LNCAP (cell line): ENCODE results near the gene VWA5B1.

Source experiments
- TF ChIP-seq, protein P1 (sequence below): fragments of 450-650 bp; IDR thresholded peaks from 2 replicates; pipeline ENCODE4 v1.5.1; 2017; ENCODE audit warnings: mild to moderate bottlenecking

Gene VWA5B1

DNA sequence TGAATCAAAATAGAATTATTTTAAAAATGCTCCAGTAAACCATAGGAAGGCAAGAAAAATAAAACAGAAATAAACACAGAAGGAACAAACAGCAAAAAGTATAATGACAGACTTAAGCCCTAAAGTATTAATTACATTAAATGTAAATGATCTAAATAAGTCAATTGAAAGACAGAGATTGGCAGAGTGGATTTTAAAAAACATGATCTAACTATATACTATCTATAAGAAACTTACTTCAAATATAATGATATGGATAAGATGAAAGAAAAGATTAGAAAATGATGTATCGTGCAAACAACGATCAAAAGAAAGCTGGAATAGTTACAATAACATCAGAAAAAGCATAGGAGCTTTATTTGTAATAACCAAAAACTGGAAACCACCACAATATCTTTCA is 104.6 kb downstream of the VWA5B1 start:
- TF ChIP-seq, protein P1, sequence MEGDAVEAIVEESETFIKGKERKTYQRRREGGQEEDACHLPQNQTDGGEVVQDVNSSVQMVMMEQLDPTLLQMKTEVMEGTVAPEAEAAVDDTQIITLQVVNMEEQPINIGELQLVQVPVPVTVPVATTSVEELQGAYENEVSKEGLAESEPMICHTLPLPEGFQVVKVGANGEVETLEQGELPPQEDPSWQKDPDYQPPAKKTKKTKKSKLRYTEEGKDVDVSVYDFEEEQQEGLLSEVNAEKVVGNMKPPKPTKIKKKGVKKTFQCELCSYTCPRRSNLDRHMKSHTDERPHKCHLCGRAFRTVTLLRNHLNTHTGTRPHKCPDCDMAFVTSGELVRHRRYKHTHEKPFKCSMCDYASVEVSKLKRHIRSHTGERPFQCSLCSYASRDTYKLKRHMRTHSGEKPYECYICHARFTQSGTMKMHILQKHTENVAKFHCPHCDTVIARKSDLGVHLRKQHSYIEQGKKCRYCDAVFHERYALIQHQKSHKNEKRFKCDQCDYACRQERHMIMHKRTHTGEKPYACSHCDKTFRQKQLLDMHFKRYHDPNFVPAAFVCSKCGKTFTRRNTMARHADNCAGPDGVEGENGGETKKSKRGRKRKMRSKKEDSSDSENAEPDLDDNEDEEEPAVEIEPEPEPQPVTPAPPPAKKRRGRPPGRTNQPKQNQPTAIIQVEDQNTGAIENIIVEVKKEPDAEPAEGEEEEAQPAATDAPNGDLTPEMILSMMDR = no peak

DNA sequence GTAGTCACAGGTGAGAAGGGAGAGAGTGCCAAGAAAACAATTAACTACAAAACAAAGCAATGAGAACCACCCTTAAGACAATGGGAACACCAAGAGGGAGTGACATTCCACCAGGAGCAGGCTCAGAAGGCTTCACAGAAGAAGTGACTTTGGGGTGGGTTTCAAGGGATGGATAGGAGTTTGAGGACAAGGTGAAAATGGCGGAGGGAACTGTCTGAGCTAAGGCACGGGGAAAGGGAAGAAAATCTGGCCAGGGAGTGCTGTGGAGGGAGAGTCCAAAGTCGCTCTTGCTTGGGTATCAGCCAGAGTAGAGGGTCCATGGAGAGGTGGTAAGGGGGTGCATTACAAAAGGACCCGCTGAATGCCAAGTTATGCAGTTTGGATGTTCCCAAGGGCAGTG is 108.1 kb downstream of the VWA5B1 start:
- TF ChIP-seq, protein P1 = no peak

DNA sequence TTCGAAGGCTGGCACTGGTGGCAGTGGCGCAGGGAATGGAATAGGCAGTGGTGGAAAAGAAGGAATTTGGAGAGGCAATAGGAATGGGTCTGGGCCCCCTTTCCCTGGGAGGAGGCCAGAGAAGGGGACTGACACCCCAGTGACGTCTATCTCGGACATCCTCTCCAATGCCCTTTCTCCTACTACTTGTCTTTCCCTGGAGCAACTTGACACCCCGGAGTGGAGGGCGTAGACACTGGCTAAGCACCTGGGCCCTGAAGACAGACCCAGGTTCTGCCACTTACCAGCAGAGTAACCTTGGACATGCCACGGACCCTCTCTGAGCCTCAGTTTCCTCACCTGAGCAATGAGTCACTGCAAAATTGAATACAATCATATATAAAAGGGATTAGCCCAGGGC is 108.5 kb downstream of the VWA5B1 start:
- TF ChIP-seq, protein P1 = no peak

DNA sequence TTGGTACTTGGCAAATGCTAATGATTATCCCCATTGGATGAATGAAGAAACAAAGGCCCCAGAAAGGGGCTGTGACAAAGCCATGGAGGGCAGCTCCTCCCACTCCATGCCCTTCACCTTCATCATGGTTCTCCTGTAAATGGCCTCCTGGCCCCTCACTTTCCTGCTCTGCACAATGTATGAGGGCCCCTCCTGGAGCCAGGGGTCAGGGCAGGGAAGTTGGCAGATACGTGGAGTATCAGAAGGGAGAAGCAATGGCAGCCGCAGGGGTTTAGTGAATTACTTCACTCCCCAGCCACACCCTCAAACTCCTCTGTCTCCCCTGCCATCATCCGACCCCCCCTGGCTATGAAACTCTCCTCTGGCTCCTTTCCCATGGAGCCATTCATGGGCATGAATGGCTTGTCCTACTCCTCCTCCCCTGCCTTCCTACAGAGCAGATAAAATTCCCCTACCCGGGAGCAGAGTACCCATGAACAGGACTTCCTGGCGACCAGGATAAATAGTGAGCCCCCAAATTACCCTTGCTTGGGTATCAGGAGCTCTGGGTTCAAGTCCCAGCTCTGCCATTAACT is 109.0 kb downstream of the VWA5B1 start:
- TF ChIP-seq, protein P1 = no peak

DNA sequence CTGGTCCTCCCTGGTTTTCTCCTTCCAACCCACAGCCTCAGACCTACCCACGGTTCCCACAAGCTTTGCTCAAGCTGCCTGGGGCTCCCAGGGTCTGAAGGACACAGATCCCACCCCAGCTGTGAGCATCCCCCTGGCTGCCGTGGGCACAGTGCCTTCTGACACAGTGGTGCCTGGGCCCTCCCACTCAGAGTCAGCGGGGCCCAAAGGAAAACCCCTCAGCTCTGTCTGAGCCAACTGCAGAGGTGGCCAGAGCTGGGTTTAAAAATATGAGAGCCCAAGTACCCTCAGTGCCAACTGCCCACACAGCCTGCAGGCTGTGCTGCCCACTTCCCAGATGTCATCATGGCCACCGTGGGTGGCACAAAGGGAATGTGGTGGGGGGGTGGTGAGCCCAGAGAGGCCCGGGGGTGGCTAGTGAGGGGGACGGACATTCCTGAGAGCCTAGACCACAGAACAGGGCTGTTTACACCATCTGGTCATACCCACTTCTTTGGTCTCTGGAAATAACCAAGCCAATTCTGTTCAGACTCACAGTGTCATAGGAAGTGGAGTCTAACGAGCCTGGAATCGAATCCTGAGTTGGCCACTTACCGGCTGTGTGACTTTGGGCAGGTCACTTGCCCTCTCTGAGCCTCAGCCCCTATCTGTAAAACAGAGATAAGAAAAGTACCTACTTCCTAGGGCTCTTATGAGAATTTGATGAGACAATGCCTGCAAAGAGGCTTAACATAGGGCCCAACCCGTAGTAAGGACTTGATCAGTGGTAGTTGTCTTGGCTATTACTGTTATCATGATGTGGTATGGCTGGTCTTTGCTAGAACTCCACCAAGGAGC is 109.9 kb downstream of the VWA5B1 start:
- TF ChIP-seq, protein P1 = no peak

DNA sequence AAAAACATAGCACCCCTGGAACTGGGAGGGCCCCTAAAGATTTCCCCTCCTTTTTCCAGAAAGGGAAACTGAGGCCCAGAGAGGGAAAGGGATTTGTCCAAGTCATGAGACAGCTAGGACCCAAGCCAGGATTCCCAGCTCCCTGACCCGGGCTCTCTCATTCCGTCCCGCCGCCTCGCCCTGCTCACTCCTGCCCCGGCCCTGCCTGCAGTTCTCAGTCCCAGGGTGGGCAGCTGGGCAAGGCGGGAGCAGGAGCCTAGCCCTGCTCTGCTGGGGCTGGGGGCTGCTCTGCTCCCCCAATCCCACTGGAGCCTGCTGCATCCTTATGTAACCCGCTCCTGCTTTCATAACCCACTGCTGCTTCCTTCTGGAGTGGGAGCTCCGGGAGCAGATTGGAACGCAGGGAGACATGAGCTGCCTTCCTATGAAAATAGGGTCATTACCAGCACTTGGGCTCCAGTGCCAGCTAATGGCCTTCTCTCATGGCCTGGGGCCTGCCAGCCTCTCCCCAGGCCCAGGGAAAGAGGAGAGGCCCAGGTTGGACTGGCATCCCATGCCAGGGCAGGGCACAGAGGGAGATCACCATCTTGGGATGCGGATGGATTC is 110.8 kb downstream of the VWA5B1 start:
- TF ChIP-seq, protein P1 = no peak

DNA sequence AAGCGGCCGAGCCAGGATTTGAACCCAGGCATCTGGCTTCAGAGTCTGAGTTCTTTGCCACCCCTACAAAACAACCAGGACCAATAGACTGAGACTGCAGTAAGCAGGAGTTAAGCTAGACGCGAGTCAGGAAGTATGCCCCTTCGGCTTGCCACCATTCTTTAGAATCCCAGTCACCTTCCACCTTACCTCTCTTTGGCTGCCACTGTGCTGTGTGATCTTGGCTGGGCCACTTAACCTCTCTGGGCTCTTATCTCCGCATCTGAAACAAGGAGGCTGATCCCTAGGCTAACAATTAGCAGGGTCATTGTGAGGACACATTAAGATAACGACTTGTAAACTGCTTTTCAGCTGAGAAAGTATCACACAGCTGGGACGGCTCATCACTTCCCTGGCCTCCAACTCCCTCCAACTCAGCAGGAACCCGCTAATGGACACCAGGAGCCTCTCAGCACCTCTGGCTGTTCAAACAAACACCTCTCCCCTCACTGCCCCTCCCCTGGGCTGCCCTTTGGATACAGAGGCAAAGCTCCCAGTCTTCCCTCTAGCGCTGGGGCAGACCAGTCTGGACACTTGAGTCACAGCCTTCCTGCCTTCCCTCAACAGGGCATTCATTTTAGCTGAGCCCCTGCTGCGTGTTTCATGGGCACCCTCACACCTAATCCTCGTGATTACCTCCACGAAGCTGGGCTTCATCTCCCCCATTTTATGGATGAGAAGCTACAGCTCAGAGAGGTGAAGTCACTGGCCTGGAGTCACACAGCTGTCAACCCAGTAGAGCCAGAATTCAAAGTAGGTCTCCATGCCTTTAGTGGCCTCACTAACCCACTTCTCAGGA is 112.1 kb downstream of the VWA5B1 start:
- TF ChIP-seq, protein P1 = no peak
